ENCODE measurements around the gene DCDC1.

GRCh38 chr11:30879322-30880005, 490.1 kb downstream of the DCDC1 start:
- TF ChIP-seq CTCF (IDR thresholded peaks at IDR 0.05) (no peak), POLR2A (IDR thresholded peaks at IDR 0.05) (no peak)
